HG03378 (cell line): Measurements from ENCODE around the gene MCTP1.

Experiments used
- ATAC-seq: cut with Tn5 transposase; IDR thresholded peaks from one replicate; pipeline ENCODE4 v1.9.1; 2021; ENCODE audit warnings: mild to moderate bottlenecking, moderate library complexity; ENCODE audit not compliant: unreplicated experiment

Gene MCTP1

GRCh38 chr5:94675965-94676618 is 608.8 kb downstream of the MCTP1 start:
- ATAC-seq = no peak

GRCh38 chr5:94674490-94675382 is 610.2 kb downstream of the MCTP1 start:
- ATAC-seq = no peak

GRCh38 chr5:94672746-94673145 is 612.1 kb downstream of the MCTP1 start:
- no peak for ATAC-seq

GRCh38 chr5:94670726-94671125 is 614.2 kb downstream of the MCTP1 start:
- no peak for ATAC-seq

- no peak for ATAC-seq
These were observed 617.0 kb downstream of the MCTP1 start for GRCh38 chr5:94667937-94668336.

- ATAC-seq = no peak
These were observed 623.8 kb downstream of the MCTP1 start for GRCh38 chr5:94661086-94661485.

- ATAC-seq = no peak
These were observed 624.4 kb downstream of the MCTP1 start for GRCh38 chr5:94660506-94660905.

GRCh38 chr5:94658272-94658671 is 626.6 kb downstream of the MCTP1 start:
- no peak for ATAC-seq
